OCI-LY1 (cell line): ENCODE results near the gene TMEM45A.

Experiments used
- H2AFZ ChIP-seq: fragments of 200-600 bp; sonication (generic), shearing (Covaris generic); 2 replicates; pipeline ENCODE4 v1.6.0; 2014; ENCODE audit warnings: antibody characterized with exemption, mild to moderate bottlenecking, low read length
- H3F3A ChIP-seq: fragments of 200-600 bp; sonication (generic), shearing (Covaris generic); 2 replicates; pipeline ENCODE4 v1.6.0; 2014; ENCODE audit warnings: mild to moderate bottlenecking, antibody characterized with exemption, low read length, moderate library complexity; ENCODE audit not compliant: insufficient read depth
- H3K27ac ChIP-seq: fragments of 200-600 bp; sonication (generic); 2 replicates; pipeline ENCODE4 v1.5.1; 2014; ENCODE audit warnings: low read length, mixed run types, mild to moderate bottlenecking, low read depth; ENCODE audit not compliant: poor library complexity, severe bottlenecking
- H3K27me3 ChIP-seq: fragments of 200-600 bp; sonication (generic); 2 replicates; pipeline ENCODE4 v1.6.0; 2014; ENCODE audit warnings: antibody characterized with exemption, mild to moderate bottlenecking, low read length, moderate library complexity; ENCODE audit not compliant: insufficient read depth
- H3K36me3 ChIP-seq: fragments of 200-600 bp; sonication (generic); 2 replicates; pipeline ENCODE4 v1.6.1; 2014; ENCODE audit warnings: mild to moderate bottlenecking, antibody characterized with exemption, low read length, moderate library complexity, mixed read lengths; ENCODE audit not compliant: insufficient read depth
- H3K4me1 ChIP-seq: fragments of 200-600 bp; sonication (generic); 2 replicates; pipeline ENCODE4 v1.5.1; 2014; ENCODE audit warnings: mild to moderate bottlenecking, low read length, moderate library complexity; ENCODE audit not compliant: insufficient read depth, severe bottlenecking
- H3K4me2 ChIP-seq: fragments of 200-600 bp; sonication (generic), shearing (Covaris generic); 2 replicates; pipeline ENCODE4 v1.6.1; 2014; ENCODE audit warnings: low read length
- H3K4me3 ChIP-seq: fragments of 200-600 bp; sonication (generic); 2 replicates; pipeline ENCODE4 v1.5.1; 2014; ENCODE audit warnings: low read length, low read depth, mild to moderate bottlenecking, mixed read lengths; ENCODE audit not compliant: poor library complexity, severe bottlenecking
- H3K79me2 ChIP-seq: fragments of 200-600 bp; shearing (Covaris generic); 2 replicates; pipeline ENCODE4 v1.6.1; 2016; ENCODE audit warnings: mixed run types, low read length, mixed read lengths; ENCODE audit not compliant: insufficient read depth
- H3K9ac ChIP-seq: fragments of 200-600 bp; sonication (generic), shearing (Covaris generic); 2 replicates; pipeline ENCODE4 v1.6.1; 2014; ENCODE audit warnings: mild to moderate bottlenecking, low read length, mixed read lengths
- H3K9me2 ChIP-seq: fragments of 200-600 bp; sonication (generic), shearing (Covaris generic); 2 replicates; pipeline ENCODE4 v1.6.1; 2014; ENCODE audit warnings: low read depth, mild to moderate bottlenecking, low read length, mixed read lengths
- H3K9me3 ChIP-seq: fragments of 200-600 bp; shearing (Covaris generic); 2 replicates; pipeline ENCODE4 v1.6.1; 2014; ENCODE audit warnings: low read length, mixed read lengths
- H4K20me1 ChIP-seq: fragments of 200-600 bp; sonication (generic), shearing (Covaris generic); 2 replicates; pipeline ENCODE4 v1.6.0; 2016; ENCODE audit warnings: mild to moderate bottlenecking, low read length; ENCODE audit not compliant: insufficient read depth
- CTCF ChIP-seq: fragments of 200-600 bp; sonication (generic), shearing (Covaris generic); IDR thresholded peaks from 2 replicates; pipeline ENCODE4 v1.5.1; 2017; ENCODE audit warnings: mild to moderate bottlenecking, antibody characterized with exemption, low read length, moderate library complexity, mixed read lengths
- EZH2 ChIP-seq: fragments of 200-600 bp; sonication (generic), shearing (Covaris generic); IDR thresholded peaks from 2 replicates; pipeline ENCODE4 v1.8.0; 2017; ENCODE audit warnings: borderline replicate concordance, mixed run types, mild to moderate bottlenecking, antibody characterized with exemption, low read length, moderate library complexity, mixed read lengths

TMEM45A gene

GRCh38 chr3:100480081-100480480 is 12.3 kb upstream of the TMEM45A start:
- H3K4me2 ChIP-seq, result no peak overlapping the region
- no peaks in the 10 kb centered on the region for H3K9me3 ChIP-seq
- H3K27ac ChIP-seq, result no peak overlapping the region
- no peak overlapping the region for H3K4me3 ChIP-seq
- no peaks in the 10 kb centered on the region for H3K27me3 ChIP-seq
- H4K20me1 ChIP-seq, result no peaks in the 10 kb centered on the region
- H3K79me2 ChIP-seq, result no peaks in the 10 kb centered on the region
- H2AFZ ChIP-seq, result no peak overlapping the region
- no peaks in the 10 kb centered on the region for H3K9me2 ChIP-seq
- no peaks in the 10 kb centered on the region for H3F3A ChIP-seq
- no peak for TF ChIP-seq EZH2
- no peak for TF ChIP-seq CTCF
- no peaks in the 10 kb centered on the region for H3K4me1 ChIP-seq
- H3K9ac ChIP-seq, result no peak overlapping the region
- no peaks in the 10 kb centered on the region for H3K36me3 ChIP-seq

- no peaks in the 10 kb centered on the region for H3F3A ChIP-seq
- TF ChIP-seq CTCF (no peak), EZH2 (no peak)
- no peak overlapping the region for H2AFZ ChIP-seq
- no peak overlapping the region for H3K4me3 ChIP-seq
- no peaks in the 10 kb centered on the region for H3K79me2 ChIP-seq
- no peaks in the 10 kb centered on the region for H3K4me1 ChIP-seq
- no peak overlapping the region for H3K4me2 ChIP-seq
- no peaks in the 10 kb centered on the region for H4K20me1 ChIP-seq
- H3K27me3 ChIP-seq, result no peaks in the 10 kb centered on the region
- H3K9me3 ChIP-seq, result no peaks in the 10 kb centered on the region
- no peak overlapping the region for H3K27ac ChIP-seq
- H3K9me2 ChIP-seq, result no peaks in the 10 kb centered on the region
- H3K9ac ChIP-seq, result no peak overlapping the region
- H3K36me3 ChIP-seq, result no peaks in the 10 kb centered on the region
These were observed 10.2 kb upstream of the TMEM45A start for GRCh38 chr3:100482176-100482575.

- no peak overlapping the region for H3K9ac ChIP-seq
- H3F3A ChIP-seq, result no peaks in the 10 kb centered on the region
- H3K9me2 ChIP-seq, result no peaks in the 10 kb centered on the region
- no peaks in the 10 kb centered on the region for H3K79me2 ChIP-seq
- H3K27me3 ChIP-seq, result no peaks in the 10 kb centered on the region
- no peak overlapping the region for H2AFZ ChIP-seq
- no peaks in the 10 kb centered on the region for H3K36me3 ChIP-seq
- H3K9me3 ChIP-seq, result no peaks in the 10 kb centered on the region
- TF ChIP-seq CTCF (no peak), EZH2 (no peak)
- no peak overlapping the region for H3K4me2 ChIP-seq
- H3K4me3 ChIP-seq, result no peak overlapping the region
- H3K4me1 ChIP-seq, result no peaks in the 10 kb centered on the region
- no peaks in the 10 kb centered on the region for H4K20me1 ChIP-seq
- no peak overlapping the region for H3K27ac ChIP-seq
These were observed 8.9 kb upstream of the TMEM45A start for GRCh38 chr3:100483529-100483928.
